ENCODE measurements around the gene PPM1F. TPM values are rescaled to one million over a fixed set of nuclear protein-coding genes. Genes with fewer than 3 reads are reported as not detected.
A peak's percentile ranks its signal among the peaks of the same experiment; 100 is the strongest.

PPM1F gene
- total and polyA plus RNA-seq, 4 donors: 1.8 to 15.5 (median 8.9) TPM

DNA sequence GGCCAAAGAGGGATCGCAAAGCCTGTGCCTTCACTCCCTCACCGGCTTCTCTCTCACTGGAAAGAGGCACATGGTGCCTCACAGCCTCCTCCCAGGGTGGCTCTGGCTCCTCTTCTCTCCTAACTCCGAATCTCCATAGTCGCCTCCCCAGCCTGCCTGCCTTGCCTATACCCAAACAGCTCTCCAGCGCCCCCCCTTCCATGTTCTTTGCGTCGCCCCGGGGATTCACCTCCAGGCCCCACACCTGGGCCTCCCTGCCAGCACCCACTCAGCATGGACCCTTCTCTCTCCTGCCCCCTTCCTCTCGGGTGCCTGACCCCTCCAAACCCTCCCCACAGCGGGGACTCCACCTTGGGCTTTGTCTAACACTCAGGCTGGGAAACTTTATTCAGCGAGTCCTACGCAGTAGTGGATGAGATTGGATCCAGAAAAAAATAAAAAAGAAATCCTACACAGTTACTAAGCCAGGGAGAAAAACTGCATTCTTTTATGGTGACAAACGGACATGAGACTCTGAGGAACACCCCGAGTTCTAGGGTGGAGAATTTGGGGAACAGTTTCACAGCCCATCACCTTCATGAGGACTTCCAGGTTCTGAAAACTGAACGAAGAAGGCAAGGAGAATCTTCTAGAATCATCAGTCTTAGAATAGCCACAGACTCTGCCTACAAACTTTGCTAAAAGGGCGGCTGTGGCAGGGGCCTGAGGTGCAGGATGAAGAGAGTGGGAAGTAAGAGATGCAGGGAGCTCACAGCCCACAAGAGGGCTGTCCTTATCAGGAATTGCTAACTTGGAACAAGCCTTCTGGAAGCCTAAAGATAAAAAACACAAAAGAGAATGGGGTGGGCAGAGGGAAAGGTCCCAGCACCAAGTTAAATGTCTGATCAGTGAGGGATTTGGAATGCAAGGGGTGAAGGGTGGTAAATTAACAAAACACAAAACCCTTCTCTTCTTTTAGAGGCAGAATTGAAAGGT, 5.3 kb downstream of the PPM1F start:
- H3K4me3 ChIP-seq (ENCODE audit: low read depth in 1 of 3, low read length in 3 of 3): no peak overlapping the region
- H3K9ac ChIP-seq (ENCODE audit: low read depth in 1 of 2, low read length in 2 of 2): no peak overlapping the region
- no peaks in the 10 kb centered on the region for H3K27me3 ChIP-seq (ENCODE audit: control insufficient read depth in 4 of 4, insufficient read depth in 4 of 4, low read length in 3 of 4)
- peak; percentile 19 to 21 for TF ChIP-seq RAD21 (IDR thresholded peaks at IDR 0.05)
- TF ChIP-seq FOXA2 (IDR thresholded peaks at IDR 0.05): no peak
- TF ChIP-seq, protein P1, sequence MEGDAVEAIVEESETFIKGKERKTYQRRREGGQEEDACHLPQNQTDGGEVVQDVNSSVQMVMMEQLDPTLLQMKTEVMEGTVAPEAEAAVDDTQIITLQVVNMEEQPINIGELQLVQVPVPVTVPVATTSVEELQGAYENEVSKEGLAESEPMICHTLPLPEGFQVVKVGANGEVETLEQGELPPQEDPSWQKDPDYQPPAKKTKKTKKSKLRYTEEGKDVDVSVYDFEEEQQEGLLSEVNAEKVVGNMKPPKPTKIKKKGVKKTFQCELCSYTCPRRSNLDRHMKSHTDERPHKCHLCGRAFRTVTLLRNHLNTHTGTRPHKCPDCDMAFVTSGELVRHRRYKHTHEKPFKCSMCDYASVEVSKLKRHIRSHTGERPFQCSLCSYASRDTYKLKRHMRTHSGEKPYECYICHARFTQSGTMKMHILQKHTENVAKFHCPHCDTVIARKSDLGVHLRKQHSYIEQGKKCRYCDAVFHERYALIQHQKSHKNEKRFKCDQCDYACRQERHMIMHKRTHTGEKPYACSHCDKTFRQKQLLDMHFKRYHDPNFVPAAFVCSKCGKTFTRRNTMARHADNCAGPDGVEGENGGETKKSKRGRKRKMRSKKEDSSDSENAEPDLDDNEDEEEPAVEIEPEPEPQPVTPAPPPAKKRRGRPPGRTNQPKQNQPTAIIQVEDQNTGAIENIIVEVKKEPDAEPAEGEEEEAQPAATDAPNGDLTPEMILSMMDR (IDR thresholded peaks at IDR 0.05; ENCODE audit: low read depth, low read length, missing input control): peak; percentile 21
- H3K4me1 ChIP-seq (ENCODE audit: control insufficient read depth in 4 of 4, insufficient read depth in 4 of 4, low read length in 3 of 4): peaks cover 13 to 32% (median 23%) of the 10 kb centered on the region in 4 donors
- H3K9me3 ChIP-seq (ENCODE audit: control insufficient read depth in 4 of 4, low read length in 3 of 4): no peaks in the 10 kb centered on the region
- DNase-seq (ENCODE audit: low spot score): no peak
- peaks cover 0 to 2% (median under 1%) of the 10 kb centered on the region in 4 donors for H3K36me3 ChIP-seq (ENCODE audit: control insufficient read depth in 4 of 4, insufficient read depth in 3 of 4, low read depth in 1 of 4, low read length in 3 of 4)
- H3K27ac ChIP-seq (ENCODE audit: low read depth in 1 of 2, low read length in 2 of 2): peak overlapping the region in 1 of 2 donors; percentile 4
- 82% methylated on average over 16 of the region's 16 CpGs for WGBS

- no peak overlapping the region for H3K4me3 ChIP-seq (ENCODE audit: low read depth in 1 of 3, low read length in 3 of 3)
- peaks cover 0 to 2% (median under 1%) of the 10 kb centered on the region in 4 donors for H3K36me3 ChIP-seq (ENCODE audit: control insufficient read depth in 4 of 4, insufficient read depth in 3 of 4, low read depth in 1 of 4, low read length in 3 of 4)
- peaks cover 8 to 28% (median 19%) of the 10 kb centered on the region in 4 donors for H3K4me1 ChIP-seq (ENCODE audit: control insufficient read depth in 4 of 4, insufficient read depth in 4 of 4, low read length in 3 of 4)
- H3K9ac ChIP-seq (ENCODE audit: low read depth in 1 of 2, low read length in 2 of 2): no peak overlapping the region
- DNase-seq (ENCODE audit: low spot score): no peak
- H3K27me3 ChIP-seq (ENCODE audit: control insufficient read depth in 4 of 4, insufficient read depth in 4 of 4, low read length in 3 of 4): no peaks in the 10 kb centered on the region
- no peaks in the 10 kb centered on the region for H3K9me3 ChIP-seq (ENCODE audit: control insufficient read depth in 4 of 4, low read length in 3 of 4)
- WGBS: 90% methylated on average over 12 of the region's 12 CpGs
- TF ChIP-seq TAF1 (conservative IDR thresholded peaks at IDR 0.05) (no peak), RXRA (IDR thresholded peaks at IDR 0.05) (no peak), RAD21 (IDR thresholded peaks at IDR 0.05) (no peak), MAX (IDR thresholded peaks at IDR 0.05) (no peak), NR2F2 (IDR thresholded peaks at IDR 0.05) (no peak), HNF4G (IDR thresholded peaks at IDR 0.05) (no peak), FOXA1 (IDR thresholded peaks at IDR 0.05) (no peak), GABPA (IDR thresholded peaks at IDR 0.05 in 1 of 2, conservative IDR thresholded peaks at IDR 0.05 in 1 of 2) (no peak), SP1 (IDR thresholded peaks at IDR 0.05) (no peak), JUND (IDR thresholded peaks at IDR 0.05) (no peak), EGR1 (IDR thresholded peaks at IDR 0.05; ENCODE audit: low read depth in 2 of 2) (no peak), YY1 (IDR thresholded peaks at IDR 0.05) (no peak), FOXA2 (IDR thresholded peaks at IDR 0.05) (no peak), HNF4A (conservative IDR thresholded peaks at IDR 0.05) (no peak)
- TF ChIP-seq, protein P2, sequence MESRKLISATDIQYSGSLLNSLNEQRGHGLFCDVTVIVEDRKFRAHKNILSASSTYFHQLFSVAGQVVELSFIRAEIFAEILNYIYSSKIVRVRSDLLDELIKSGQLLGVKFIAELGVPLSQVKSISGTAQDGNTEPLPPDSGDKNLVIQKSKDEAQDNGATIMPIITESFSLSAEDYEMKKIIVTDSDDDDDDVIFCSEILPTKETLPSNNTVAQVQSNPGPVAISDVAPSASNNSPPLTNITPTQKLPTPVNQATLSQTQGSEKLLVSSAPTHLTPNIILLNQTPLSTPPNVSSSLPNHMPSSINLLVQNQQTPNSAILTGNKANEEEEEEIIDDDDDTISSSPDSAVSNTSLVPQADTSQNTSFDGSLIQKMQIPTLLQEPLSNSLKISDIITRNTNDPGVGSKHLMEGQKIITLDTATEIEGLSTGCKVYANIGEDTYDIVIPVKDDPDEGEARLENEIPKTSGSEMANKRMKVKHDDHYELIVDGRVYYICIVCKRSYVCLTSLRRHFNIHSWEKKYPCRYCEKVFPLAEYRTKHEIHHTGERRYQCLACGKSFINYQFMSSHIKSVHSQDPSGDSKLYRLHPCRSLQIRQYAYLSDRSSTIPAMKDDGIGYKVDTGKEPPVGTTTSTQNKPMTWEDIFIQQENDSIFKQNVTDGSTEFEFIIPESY (IDR thresholded peaks at IDR 0.05): no peak
- TF ChIP-seq, protein P1 (IDR thresholded peaks at IDR 0.05; ENCODE audit: low read depth, low read length, missing input control): no peak
- TF ChIP-seq, protein P3, sequence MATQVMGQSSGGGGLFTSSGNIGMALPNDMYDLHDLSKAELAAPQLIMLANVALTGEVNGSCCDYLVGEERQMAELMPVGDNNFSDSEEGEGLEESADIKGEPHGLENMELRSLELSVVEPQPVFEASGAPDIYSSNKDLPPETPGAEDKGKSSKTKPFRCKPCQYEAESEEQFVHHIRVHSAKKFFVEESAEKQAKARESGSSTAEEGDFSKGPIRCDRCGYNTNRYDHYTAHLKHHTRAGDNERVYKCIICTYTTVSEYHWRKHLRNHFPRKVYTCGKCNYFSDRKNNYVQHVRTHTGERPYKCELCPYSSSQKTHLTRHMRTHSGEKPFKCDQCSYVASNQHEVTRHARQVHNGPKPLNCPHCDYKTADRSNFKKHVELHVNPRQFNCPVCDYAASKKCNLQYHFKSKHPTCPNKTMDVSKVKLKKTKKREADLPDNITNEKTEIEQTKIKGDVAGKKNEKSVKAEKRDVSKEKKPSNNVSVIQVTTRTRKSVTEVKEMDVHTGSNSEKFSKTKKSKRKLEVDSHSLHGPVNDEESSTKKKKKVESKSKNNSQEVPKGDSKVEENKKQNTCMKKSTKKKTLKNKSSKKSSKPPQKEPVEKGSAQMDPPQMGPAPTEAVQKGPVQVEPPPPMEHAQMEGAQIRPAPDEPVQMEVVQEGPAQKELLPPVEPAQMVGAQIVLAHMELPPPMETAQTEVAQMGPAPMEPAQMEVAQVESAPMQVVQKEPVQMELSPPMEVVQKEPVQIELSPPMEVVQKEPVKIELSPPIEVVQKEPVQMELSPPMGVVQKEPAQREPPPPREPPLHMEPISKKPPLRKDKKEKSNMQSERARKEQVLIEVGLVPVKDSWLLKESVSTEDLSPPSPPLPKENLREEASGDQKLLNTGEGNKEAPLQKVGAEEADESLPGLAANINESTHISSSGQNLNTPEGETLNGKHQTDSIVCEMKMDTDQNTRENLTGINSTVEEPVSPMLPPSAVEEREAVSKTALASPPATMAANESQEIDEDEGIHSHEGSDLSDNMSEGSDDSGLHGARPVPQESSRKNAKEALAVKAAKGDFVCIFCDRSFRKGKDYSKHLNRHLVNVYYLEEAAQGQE (IDR thresholded peaks at IDR 0.05): no peak
- TF ChIP-seq, protein P4, sequence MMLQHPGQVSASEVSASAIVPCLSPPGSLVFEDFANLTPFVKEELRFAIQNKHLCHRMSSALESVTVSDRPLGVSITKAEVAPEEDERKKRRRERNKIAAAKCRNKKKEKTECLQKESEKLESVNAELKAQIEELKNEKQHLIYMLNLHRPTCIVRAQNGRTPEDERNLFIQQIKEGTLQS (IDR thresholded peaks at IDR 0.05): no peak
- no peak overlapping the region for H3K27ac ChIP-seq (ENCODE audit: low read depth in 1 of 2, low read length in 2 of 2)
These were observed 6.3 kb downstream of the PPM1F start for GRCh38 chr22:21946262-21946925.

Measured in liver (tissue), 9 donors.